H1 (cell line): ENCODE results near the gene PPP1R9A. TPM values are rescaled to one million over a fixed set of nuclear protein-coding genes. Genes with fewer than 3 reads are reported as not detected.

Experiments used
- CTCF ChIA-PET: fragments of 300-600 bp; sonication (Branson Sonifier 250); formaldehyde crosslinking; loops from one replicate; lab custom pipeline; 2021; ENCODE audit not compliant: partially characterized antibody; lab: Charles Lee
- POLR2A ChIA-PET: fragments of 300-600 bp; sonication (Branson Sonifier 250); formaldehyde crosslinking; loops from one replicate; lab custom pipeline; 2021; ENCODE audit warnings: inconsistent platforms; ENCODE audit not compliant: partially characterized antibody; lab: Charles Lee
- DNase-seq, 2 experiments: peaks; one replicate each; pipeline versions ENCODE4 v3.0.0 to v3.0.0-alpha.2; 2010 to 2022; ENCODE audit warnings: low spot score in 2 of 2, low read depth in 1 of 2, mixed read lengths in 1 of 2
- FAIRE-seq: peaks from 2 replicates; lab custom pipeline; 2011; peaks lifted over from hg19 to GRCh38; lab: Jason Lieb, UNC
- H2AFZ ChIP-seq: 2 replicates; pipeline ENCODE4 v1.8.1; 2012; ENCODE audit warnings: low read length, inconsistent platforms
- H2AK5ac ChIP-seq: 2 replicates; pipeline ENCODE4 v1.6.1; 2013; ENCODE audit warnings: low read depth, low read length
- H2BK120ac ChIP-seq: replicated peaks from 2 replicates; pipeline ENCODE3; 2013; ENCODE audit warnings: low read depth, low read length, inconsistent platforms
- H2BK12ac ChIP-seq: 2 replicates; pipeline ENCODE4 v1.6.1; 2013; ENCODE audit warnings: low read depth, low read length
- H2BK15ac ChIP-seq: 2 replicates; pipeline ENCODE4 v1.6.1; 2013; ENCODE audit warnings: low read length
- H2BK20ac ChIP-seq: 2 replicates; pipeline ENCODE4 v1.6.1; 2013; ENCODE audit warnings: low read length
- H2BK5ac ChIP-seq: 2 replicates; pipeline ENCODE4 v1.6.1; 2013; ENCODE audit warnings: low read depth, low read length
- H3K14ac ChIP-seq: 2 replicates; pipeline ENCODE4 v1.6.1; 2013; ENCODE audit warnings: inconsistent platforms; ENCODE audit not compliant: insufficient read length
- H3K18ac ChIP-seq: 2 replicates; pipeline ENCODE4 v1.6.1; 2013; ENCODE audit warnings: low read length; ENCODE audit errors: extremely low read depth
- H3K23ac ChIP-seq: 2 replicates; pipeline ENCODE4 v1.6.1; 2013; ENCODE audit warnings: inconsistent platforms; ENCODE audit not compliant: insufficient read length
- H3K23me2 ChIP-seq: 2 replicates; pipeline ENCODE4 v1.6.1; 2013; ENCODE audit warnings: low read depth, low read length
- H3K27ac ChIP-seq: 2 replicates; pipeline ENCODE4 v1.6.1; 2011; ENCODE audit warnings: low read depth, low read length, inconsistent platforms
- H3K27me3 ChIP-seq, 4 experiments: replicated peaks in 1 of 4; 1 replicate in 1 of 4; 2 replicates in 3 of 4; pipeline versions ENCODE4 v1.6.1 to v1.8.1; 2011 to 2013; ENCODE audit warnings: low read length in 3 of 4, mild to moderate bottlenecking in 3 of 4, inconsistent platforms in 2 of 4, mixed read lengths in 2 of 4, moderate library complexity in 1 of 4; ENCODE audit not compliant: control insufficient read depth in 3 of 4, insufficient read depth in 3 of 4; ENCODE audit errors: extremely low read depth in 1 of 4
- H3K36me3 ChIP-seq, 4 experiments: 2 replicates each; pipeline versions ENCODE4 v1.6.1 to v1.8.1; 2011 to 2013; ENCODE audit warnings: mild to moderate bottlenecking in 4 of 4, low read length in 3 of 4, moderate library complexity in 2 of 4, control low read depth in 1 of 4, inconsistent platforms in 1 of 4; ENCODE audit not compliant: insufficient read depth in 4 of 4, control insufficient read depth in 2 of 4
- H3K4ac ChIP-seq: replicated peaks from 2 replicates; pipeline ENCODE3; 2013; ENCODE audit warnings: low read length, low read depth, mixed read lengths, inconsistent platforms; ENCODE audit not compliant: insufficient read length
- H3K4me1 ChIP-seq, 4 experiments: replicated peaks in 1 of 4; 1 replicate in 1 of 4; 2 replicates in 3 of 4; pipeline versions ENCODE4 v1.6.1 to v1.8.1; 2011 to 2013; ENCODE audit warnings: low read length in 3 of 4, inconsistent platforms in 2 of 4, mixed read lengths in 1 of 4; ENCODE audit not compliant: insufficient read depth in 4 of 4, control insufficient read depth in 3 of 4
- H3K4me2 ChIP-seq, 2 experiments: 2 replicates each; pipeline versions ENCODE4 v1.6.1 to v1.8.1; 2011 to 2013; ENCODE audit warnings: low read depth in 2 of 2, low read length in 2 of 2, control low read depth in 1 of 2, inconsistent platforms in 1 of 2, mild to moderate bottlenecking in 1 of 2; ENCODE audit not compliant: insufficient read depth in 1 of 2
- H3K4me3 ChIP-seq, 4 experiments: fragments of 200-600, 300-600 bp in 1 of 4; sonication (generic), shearing (Covaris generic), sonication (Bioruptor Twin) in 1 of 4; 2 replicates each; pipeline versions ENCODE4 v1.5.1 to v1.8.1; 2011 to 2016; ENCODE audit warnings: low read length in 4 of 4, low read depth in 3 of 4, control low read depth in 2 of 4, inconsistent platforms in 2 of 4, mild to moderate bottlenecking in 2 of 4, mixed read lengths in 1 of 4, moderate library complexity in 1 of 4; ENCODE audit not compliant: insufficient read depth in 2 of 4; ENCODE audit errors: extremely low read depth in 1 of 4
- H3K56ac ChIP-seq: replicated peaks from 2 replicates; pipeline ENCODE3; 2013; ENCODE audit warnings: low read depth, mild to moderate bottlenecking, mixed read lengths, low read length, inconsistent platforms; ENCODE audit not compliant: insufficient read length
- H3K79me1 ChIP-seq: 2 replicates; pipeline ENCODE4 v1.6.1; 2013; ENCODE audit warnings: low read depth, low read length, control low read depth
- H3K79me2 ChIP-seq, 2 experiments: 2 replicates each; pipeline versions ENCODE4 v1.6.1 to v1.8.1; 2012 to 2013; ENCODE audit warnings: low read length in 2 of 2, mild to moderate bottlenecking in 2 of 2, inconsistent platforms in 1 of 2; ENCODE audit not compliant: insufficient read depth in 2 of 2, control insufficient read depth in 1 of 2
- H3K9ac ChIP-seq, 4 experiments: replicated peaks in 1 of 4; 1 replicate in 1 of 4; 2 replicates in 3 of 4; pipeline versions ENCODE4 v1.6.1 to v1.8.1; 2011 to 2013; ENCODE audit warnings: low read depth in 3 of 4, low read length in 3 of 4, control low read depth in 2 of 4, mild to moderate bottlenecking in 2 of 4, moderate library complexity in 2 of 4, inconsistent platforms in 1 of 4; ENCODE audit errors: extremely low read depth in 1 of 4
- H3K9me3 ChIP-seq, 2 experiments: 2 replicates each; pipeline versions ENCODE4 v1.6.1 to v1.8.1; 2012 to 2013; ENCODE audit warnings: mild to moderate bottlenecking in 2 of 2, moderate library complexity in 2 of 2, control low read depth in 1 of 2, inconsistent platforms in 1 of 2, low read depth in 1 of 2, low read length in 1 of 2, mixed read lengths in 1 of 2; ENCODE audit not compliant: insufficient read depth in 2 of 2
- H4K20me1 ChIP-seq, 2 experiments: replicated peaks in 1 of 2; 2 replicates each; pipeline versions ENCODE3 to v1.8.1; 2011 to 2013; ENCODE audit warnings: inconsistent platforms in 2 of 2, low read length in 2 of 2, mild to moderate bottlenecking in 1 of 2; ENCODE audit not compliant: insufficient read depth in 2 of 2, control insufficient read depth in 1 of 2
- H4K5ac ChIP-seq: 2 replicates; pipeline ENCODE4 v1.6.1; 2013; ENCODE audit warnings: low read length, low read depth, mixed read lengths, inconsistent platforms; ENCODE audit not compliant: insufficient read length
- H4K8ac ChIP-seq: 2 replicates; pipeline ENCODE4 v1.8.0; 2013; ENCODE audit warnings: mild to moderate bottlenecking, moderate library complexity, low read length, inconsistent platforms; ENCODE audit not compliant: insufficient read depth; ENCODE audit errors: extremely low read depth
- H4K91ac ChIP-seq: replicated peaks from 2 replicates; pipeline ENCODE3; 2013; ENCODE audit warnings: low read length, mixed read lengths, inconsistent platforms; ENCODE audit not compliant: insufficient read length
- BCL11A ChIP-seq, 2 experiments: IDR thresholded peaks; one replicate each; pipeline ENCODE4 v1.6.1; 2011; ENCODE audit warnings: low read depth in 2 of 2, low read length in 2 of 2, mild to moderate bottlenecking in 2 of 2
- EP300 ChIP-seq, 2 experiments: IDR thresholded peaks; 1 replicate in 1 of 2; 2 replicates in 1 of 2; pipeline ENCODE4 v1.6.1; 2011 to 2012; ENCODE audit warnings: low read depth in 2 of 2, low read length in 2 of 2, mild to moderate bottlenecking in 2 of 2, borderline replicate concordance in 1 of 2, inconsistent platforms in 1 of 2, moderate library complexity in 1 of 2
- GTF2F1 ChIP-seq: IDR thresholded peaks from 2 replicates; pipeline ENCODE4 v1.6.1; 2012; ENCODE audit warnings: low read depth, low read length, improper control_type of control experiment, borderline replicate concordance
- NRF1 ChIP-seq: IDR thresholded peaks from 2 replicates; pipeline ENCODE4 v1.6.1; 2011; ENCODE audit warnings: mild to moderate bottlenecking, low read depth, low read length, improper control_type of control experiment
- whole genome bisulfite sequencing, 2 experiments: shearing (Covaris generic) in 1 of 2; methylation state at CpG; one replicate each; pipeline versions ENCODE4 v1.1.6 to v1.1.7; 2013 to 2015; ENCODE audit warnings: low lambda C conversion rate in 2 of 2, mixed read lengths in 2 of 2, inconsistent platforms in 1 of 2, low coverage in 1 of 2, missing lambda C conversion rate in 1 of 2; ENCODE audit not compliant: insufficient replicate concordance in 2 of 2, insufficient coverage in 1 of 2, insufficient read length in 1 of 2; ENCODE audit errors: extremely low coverage in 1 of 2, missing lambda C conversion rate in 1 of 2; 5-methylcytosine and 5-hydroxymethylcytosine counted together
- polyA plus RNA-seq, 7 experiments: library from polyadenylated mRNA; depleted of rRNA in 3 of 7; stranded (reverse) in 5 of 7; unstranded in 2 of 7; fragments of >200 nt in 5 of 7; fragments of 200-250 nt in 2 of 7; gene quantifications; 1 replicate in 5 of 7; 2 replicates in 1 of 7; 4 replicates in 1 of 7; pipeline versions ENCODE4 v1.2.1 to v1.2.3, GENCODE V29; 2011 to 2013; ENCODE audit warnings: missing spikeins in 2 of 7, mixed read lengths in 2 of 7
- total RNA-seq: library from RNA; stranded (reverse); fragmentation: NEBNext Ultra II Directional; extraction: Animal tissue kit (Norgen Biotek cat#: 25700); gene quantifications from 2 replicates; pipeline ENCODE4 v1.2.1, GENCODE V29; 2021

PPP1R9A gene
- total and polyA plus RNA-seq, 2 of the 8 experiments (the other 6 are each of a cell fraction or from before 2014, with no cell fraction given): 3.0 to 20.3 TPM

DNA sequence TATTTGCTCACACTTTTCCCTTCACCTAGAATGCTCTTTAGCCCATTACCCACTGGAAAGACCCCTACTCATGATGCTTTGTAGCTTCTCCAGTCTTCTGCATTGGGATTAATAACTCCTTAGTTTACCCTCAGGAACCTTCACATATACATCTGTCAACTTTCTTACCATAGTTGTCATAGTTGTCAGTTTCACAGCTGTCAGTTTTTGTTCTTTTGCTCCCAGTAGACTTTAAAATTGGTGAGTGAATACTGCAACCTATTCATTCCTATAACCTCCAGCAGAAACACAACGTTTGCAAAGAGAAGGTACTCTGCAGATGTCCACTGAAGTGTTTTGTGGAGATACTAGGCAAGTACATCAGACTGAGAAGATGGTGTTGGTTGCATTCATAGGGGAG, 414.3 kb downstream of the PPP1R9A start:
- POLR2A ChIA-PET: no interaction called here
- FAIRE-seq: no peak

More for the DNA sequence above, 414.3 kb downstream of the PPP1R9A start:
- H3K18ac ChIP-seq: no peak overlapping the region
- H4K5ac ChIP-seq: no peak overlapping the region
- H3K27ac ChIP-seq: no peak overlapping the region
- no peak overlapping the region for H2BK20ac ChIP-seq
- no peak overlapping the region for H3K4me3 ChIP-seq
- H2AFZ ChIP-seq: no peak overlapping the region
- H3K56ac ChIP-seq: no peak overlapping the region
- no peaks in the 10 kb centered on the region for H3K36me3 ChIP-seq
- no peak overlapping the region for H2BK12ac ChIP-seq
- peaks cover 0 to 7% (median 1%) of the 10 kb centered on the region in 4 experiments; a peak in 2 of 7 replicates for H3K4me1 ChIP-seq
- no peak overlapping the region for H3K23ac ChIP-seq
- no peak for TF ChIP-seq GTF2F1
- no peak for TF ChIP-seq BCL11A (IDR thresholded peaks at IDR 0.05; ENCODE audit: low read depth in 2 of 2, low read length in 2 of 2)
- TF ChIP-seq NRF1: no peak
- no peak for TF ChIP-seq EP300 (IDR thresholded peaks at IDR 0.05; ENCODE audit: borderline replicate concordance in 1 of 2, low read depth in 2 of 2, low read length in 2 of 2)
- H4K91ac ChIP-seq: no peak overlapping the region
- H3K79me1 ChIP-seq: no peaks in the 10 kb centered on the region
- H3K27me3 ChIP-seq: no peaks in the 10 kb centered on the region; a peak in 1 of 7 replicates
- H3K9me3 ChIP-seq: no peaks in the 10 kb centered on the region
- H2AK5ac ChIP-seq: no peak overlapping the region
- no peak overlapping the region for H3K4ac ChIP-seq
- H3K4me2 ChIP-seq: no peak overlapping the region
- no peaks in the 10 kb centered on the region for H4K20me1 ChIP-seq
- H2BK15ac ChIP-seq: no peak overlapping the region
- 83% methylated on average over 1 of the region's 1 CpG; no CpG with 5 or more reads in 1 of the 2 experiments for WGBS, 2 experiments
- no peak for DNase-seq
- no peak overlapping the region for H2BK120ac ChIP-seq
- H3K14ac ChIP-seq: no peak overlapping the region
- H2BK5ac ChIP-seq: no peak overlapping the region
- H4K8ac ChIP-seq: no peak overlapping the region
- no peaks in the 10 kb centered on the region for H3K23me2 ChIP-seq
- H3K9ac ChIP-seq: no peak overlapping the region
- CTCF ChIA-PET: no interaction called here
- H3K79me2 ChIP-seq: no peaks in the 10 kb centered on the region
